Trophoblast cell (in vitro differentiated cells and primary cell): ENCODE data around the gene NTN5.

Source experiments
- DNase-seq, 2 donors: peaks; one replicate each; pipeline ENCODE4 v3.0.0-alpha.2; 2016
- H2AFZ ChIP-seq: 2 replicates; pipeline ENCODE4 v1.6.1; 2013; ENCODE audit warnings: low read length, moderate library complexity, mild to moderate bottlenecking; ENCODE audit not compliant: insufficient read depth, poor library complexity
- H2AK5ac ChIP-seq: 2 replicates; pipeline ENCODE4 v1.6.1; 2013; ENCODE audit warnings: mild to moderate bottlenecking, low read length
- H2BK120ac ChIP-seq: 2 replicates; pipeline ENCODE4 v1.6.1; 2013; ENCODE audit warnings: low read length, mild to moderate bottlenecking, moderate library complexity; ENCODE audit not compliant: insufficient read depth, poor library complexity
- H2BK12ac ChIP-seq: 2 replicates; pipeline ENCODE4 v1.6.1; 2013; ENCODE audit warnings: mild to moderate bottlenecking, low read length, moderate library complexity
- H2BK5ac ChIP-seq: 2 replicates; pipeline ENCODE4 v1.6.1; 2013; ENCODE audit warnings: low read length, low read depth, moderate library complexity, mild to moderate bottlenecking; ENCODE audit not compliant: poor library complexity
- H3K14ac ChIP-seq: 2 replicates; pipeline ENCODE4 v1.6.1; 2013; ENCODE audit warnings: mild to moderate bottlenecking, low read length
- H3K18ac ChIP-seq: 2 replicates; pipeline ENCODE4 v1.6.1; 2013; ENCODE audit warnings: mild to moderate bottlenecking, low read length
- H3K23ac ChIP-seq: 2 replicates; pipeline ENCODE4 v1.6.1; 2013; ENCODE audit warnings: low read length
- H3K27ac ChIP-seq: 2 replicates; pipeline ENCODE4 v1.5.1; 2013; ENCODE audit warnings: low read depth, mild to moderate bottlenecking, inconsistent platforms, low read length, moderate library complexity
- H3K27me3 ChIP-seq: 2 replicates; pipeline ENCODE4 v1.6.1; 2013; ENCODE audit warnings: inconsistent platforms, mild to moderate bottlenecking, low read length, moderate library complexity; ENCODE audit not compliant: insufficient read depth
- H3K36me3 ChIP-seq, 2 experiments: 1 replicate in 1 of 2; 2 replicates in 1 of 2; pipeline ENCODE4 v1.6.1; 2013; ENCODE audit warnings: low read length in 2 of 2, mild to moderate bottlenecking in 2 of 2, moderate library complexity in 1 of 2; ENCODE audit not compliant: insufficient read depth in 2 of 2, control insufficient read depth in 1 of 2
- H3K4ac ChIP-seq: 2 replicates; pipeline ENCODE4 v1.6.1; 2013; ENCODE audit warnings: low read depth, mild to moderate bottlenecking, low read length, moderate library complexity
- H3K4me1 ChIP-seq, 2 experiments: 1 replicate in 1 of 2; 2 replicates in 1 of 2; pipeline ENCODE4 v1.6.1; 2013; ENCODE audit warnings: low read length in 2 of 2, mild to moderate bottlenecking in 2 of 2, moderate library complexity in 1 of 2; ENCODE audit not compliant: insufficient read depth in 2 of 2, control insufficient read depth in 1 of 2
- H3K4me2 ChIP-seq: 2 replicates; pipeline ENCODE4 v1.6.1; 2013; ENCODE audit warnings: inconsistent platforms, mild to moderate bottlenecking, low read length, moderate library complexity
- H3K4me3 ChIP-seq: 2 replicates; pipeline ENCODE4 v1.5.1; 2013; ENCODE audit warnings: mild to moderate bottlenecking, low read depth, low read length, inconsistent platforms
- H3K79me1 ChIP-seq: one replicate; pipeline ENCODE4 v1.6.1; 2013; ENCODE audit warnings: low read length
- H3K79me2 ChIP-seq: 2 replicates; pipeline ENCODE4 v1.6.1; 2013; ENCODE audit warnings: low read length, mild to moderate bottlenecking; ENCODE audit not compliant: control insufficient read depth, insufficient read depth, poor library complexity
- H3K9ac ChIP-seq: 2 replicates; pipeline ENCODE4 v1.6.1; 2013; ENCODE audit warnings: mild to moderate bottlenecking, low read length
- H3K9me3 ChIP-seq: 2 replicates; pipeline ENCODE4 v1.6.1; 2013; ENCODE audit warnings: low read depth, mild to moderate bottlenecking, control low read depth, inconsistent platforms, low read length; ENCODE audit not compliant: insufficient read depth
- H4K12ac ChIP-seq: 2 replicates; pipeline ENCODE4 v1.6.1; 2013; ENCODE audit warnings: low read depth, mild to moderate bottlenecking, low read length, moderate library complexity
- H4K8ac ChIP-seq: 2 replicates; pipeline ENCODE4 v1.6.1; 2013; ENCODE audit warnings: low read depth, mild to moderate bottlenecking, low read length, moderate library complexity
- H4K91ac ChIP-seq: one replicate; pipeline ENCODE4 v1.6.1; 2013; ENCODE audit warnings: low read depth, mild to moderate bottlenecking, low read length, moderate library complexity
- WGBS: extraction: QIAGEN DNeasy Blood & Tissue Kit; methylation state at CpG from one replicate; pipeline ENCODE4 v1.1.7; 2013; ENCODE audit warnings: missing lambda C conversion rate; ENCODE audit not compliant: insufficient read length, insufficient coverage; ENCODE audit errors: extremely low coverage; 5-methylcytosine and 5-hydroxymethylcytosine counted together

NTN5 gene

GRCh38 chr19:48703316-48703715 is 30.5 kb upstream of the NTN5 start:
- no peak overlapping the region for H3K4me3 ChIP-seq
- H4K91ac ChIP-seq = no peak overlapping the region
- H3K4me1 ChIP-seq = no peaks in the 10 kb centered on the region
- no peak overlapping the region for H4K8ac ChIP-seq
- no peaks in the 10 kb centered on the region for H3K79me1 ChIP-seq
- H4K12ac ChIP-seq = no peak overlapping the region
- H3K27me3 ChIP-seq = no peaks in the 10 kb centered on the region
- peaks cover 0 to 3% of the 10 kb centered on the region in 2 experiments for H3K36me3 ChIP-seq
- no peak overlapping the region for H2AFZ ChIP-seq
- no CpG with 5 or more reads among the region's 23 CpGs for WGBS
- H3K18ac ChIP-seq = no peak overlapping the region
- no peak overlapping the region for H3K14ac ChIP-seq
- no peak overlapping the region for H3K23ac ChIP-seq
- no peak overlapping the region for H2BK5ac ChIP-seq
- H3K9me3 ChIP-seq = peaks cover 3% of the 10 kb centered on the region
- no peak overlapping the region for H2BK120ac ChIP-seq
- H2AK5ac ChIP-seq = no peak overlapping the region
- H3K4me2 ChIP-seq = no peak overlapping the region
- H3K27ac ChIP-seq = no peak overlapping the region
- no peak overlapping the region for H3K9ac ChIP-seq
- H2BK12ac ChIP-seq = no peak overlapping the region
- no peak overlapping the region for H3K4ac ChIP-seq
- DNase-seq = no peak
- H3K79me2 ChIP-seq = no peaks in the 10 kb centered on the region

- H3K14ac ChIP-seq = no peak overlapping the region
- H3K27ac ChIP-seq = no peak overlapping the region
- H3K4ac ChIP-seq = no peak overlapping the region
- H3K9me3 ChIP-seq = peaks cover 3% of the 10 kb centered on the region
- no peak overlapping the region for H2AK5ac ChIP-seq
- no peak overlapping the region for H4K12ac ChIP-seq
- WGBS = no CpG with 5 or more reads among the region's 13 CpGs
- H3K23ac ChIP-seq = no peak overlapping the region
- H4K8ac ChIP-seq = no peak overlapping the region
- no peak overlapping the region for H2BK12ac ChIP-seq
- H3K9ac ChIP-seq = no peak overlapping the region
- H3K18ac ChIP-seq = no peak overlapping the region
- no peak overlapping the region for H4K91ac ChIP-seq
- H2AFZ ChIP-seq = no peak overlapping the region
- H3K36me3 ChIP-seq = peaks cover 0 to 3% of the 10 kb centered on the region in 2 experiments
- H3K4me1 ChIP-seq = no peaks in the 10 kb centered on the region
- no peaks in the 10 kb centered on the region for H3K79me1 ChIP-seq
- no peak overlapping the region for H2BK120ac ChIP-seq
- DNase-seq = no peak
- H3K79me2 ChIP-seq = no peaks in the 10 kb centered on the region
- no peak overlapping the region for H3K4me3 ChIP-seq
- H3K27me3 ChIP-seq = no peaks in the 10 kb centered on the region
- no peak overlapping the region for H3K4me2 ChIP-seq
- H2BK5ac ChIP-seq = no peak overlapping the region
Measured at GRCh38 chr19:48702701-48703100, 29.9 kb upstream of the NTN5 start.

- H3K23ac ChIP-seq = no peak overlapping the region
- H3K79me1 ChIP-seq = no peaks in the 10 kb centered on the region
- H4K8ac ChIP-seq = no peak overlapping the region
- H4K12ac ChIP-seq = no peak overlapping the region
- H2BK12ac ChIP-seq = no peak overlapping the region
- H3K9me3 ChIP-seq = no peaks in the 10 kb centered on the region
- H2BK120ac ChIP-seq = no peak overlapping the region
- H2BK5ac ChIP-seq = no peak overlapping the region
- H3K27me3 ChIP-seq = no peaks in the 10 kb centered on the region
- no peak overlapping the region for H3K27ac ChIP-seq
- no peak for DNase-seq
- no peak overlapping the region for H3K14ac ChIP-seq
- H2AFZ ChIP-seq = no peak overlapping the region
- no CpG with 5 or more reads among the region's 4 CpGs for WGBS
- H3K4ac ChIP-seq = no peak overlapping the region
- no peak overlapping the region for H3K4me3 ChIP-seq
- H3K4me1 ChIP-seq = peaks cover 10 to 11% of the 10 kb centered on the region in 2 experiments
- no peaks in the 10 kb centered on the region for H3K79me2 ChIP-seq
- no peak overlapping the region for H4K91ac ChIP-seq
- H3K9ac ChIP-seq = no peak overlapping the region
- H2AK5ac ChIP-seq = no peak overlapping the region
- H3K36me3 ChIP-seq = peaks cover 0 to 3% of the 10 kb centered on the region in 2 experiments
- no peak overlapping the region for H3K18ac ChIP-seq
- no peak overlapping the region for H3K4me2 ChIP-seq
Measured at GRCh38 chr19:48698046-48698445, 25.2 kb upstream of the NTN5 start.

GRCh38 chr19:48696353-48697010 is 23.7 kb upstream of the NTN5 start:
- no peaks in the 10 kb centered on the region for H3K27me3 ChIP-seq
- no peak for DNase-seq
- no peaks in the 10 kb centered on the region for H3K36me3 ChIP-seq
- H3K4ac ChIP-seq = no peak overlapping the region
- H3K79me1 ChIP-seq = no peaks in the 10 kb centered on the region
- peak overlapping the region; percentile 16 for H4K8ac ChIP-seq
- WGBS = no CpG with 5 or more reads among the region's 34 CpGs
- H4K12ac ChIP-seq = peak overlapping the region; percentile 72
- H4K91ac ChIP-seq = no peak overlapping the region
- no peaks in the 10 kb centered on the region for H3K79me2 ChIP-seq
- H3K23ac ChIP-seq = no peak overlapping the region
- no peak overlapping the region for H2BK12ac ChIP-seq
- no peaks in the 10 kb centered on the region for H3K9me3 ChIP-seq
- H2AK5ac ChIP-seq = no peak overlapping the region
- H3K4me3 ChIP-seq = peak overlapping the region; percentile 13
- H3K9ac ChIP-seq = no peak overlapping the region
- H2BK5ac ChIP-seq = no peak overlapping the region
- H2BK120ac ChIP-seq = no peak overlapping the region
- H2AFZ ChIP-seq = peak overlapping the region; percentile 25
- no peak overlapping the region for H3K14ac ChIP-seq
- H3K27ac ChIP-seq = no peak overlapping the region
- H3K4me1 ChIP-seq = peaks cover 10 to 11% of the 10 kb centered on the region in 2 experiments
- peak overlapping the region; percentile 62 for H3K4me2 ChIP-seq
- H3K18ac ChIP-seq = no peak overlapping the region
